T-cell (primary cell): Measurements from ENCODE around the gene APRT. TPM values are rescaled to one million over a fixed set of nuclear protein-coding genes. Genes with fewer than 3 reads are reported as not detected.

ENCODE experiments used
- ATAC-seq, 4 experiments: fragments of 200-7000 bp in 3 of 4; fragments of 150-1000 bp in 1 of 4; cut with Tn5 transposase; replicated peaks in 1 of 4; 1 replicate in 3 of 4; 2 replicates in 1 of 4; pipeline ENCODE4 v1.10.0; 2021; ENCODE audit warnings: moderate library complexity in 3 of 4, mild to moderate bottlenecking in 2 of 4, moderate number of reproducible peaks in 1 of 4
- CTCF ChIA-PET, 2 donors: fragments of 300-600 bp; sonication (Branson Sonifier 250); formaldehyde crosslinking; loops; one replicate each; lab custom pipeline; 2022; ENCODE audit warnings: antibody characterized with exemption in 2 of 2; lab: Charles Lee
- POLR2A ChIA-PET, 2 donors: fragments of 300-600 bp; sonication (Branson Sonifier 250); formaldehyde crosslinking; loops; one replicate each; lab custom pipeline; 2022; ENCODE audit warnings: antibody characterized with exemption in 2 of 2; lab: Charles Lee
- DNase-seq, 35 experiments: peaks; one replicate each; pipeline versions ENCODE4 v3.0.0 to v3.0.0-alpha.2; 2013 to 2023
- H3K27ac ChIP-seq: one replicate; pipeline ENCODE4 v1.5.1; 2013; ENCODE audit warnings: low read length
- H3K27me3 ChIP-seq, 2 experiments: replicated peaks in 1 of 2; 1 replicate in 1 of 2; 2 replicates in 1 of 2; pipeline versions ENCODE4 v1.6.1 to v1.7.0; 2013; ENCODE audit warnings: low read length in 1 of 2, mixed read lengths in 1 of 2; ENCODE audit not compliant: control insufficient read depth in 2 of 2, insufficient read depth in 2 of 2; ENCODE audit errors: extremely low read depth in 1 of 2
- H3K36me3 ChIP-seq, 2 donors: 1 replicate in 1 of 2; 2 replicates in 1 of 2; pipeline versions ENCODE4 v1.6.1 to v1.7.0; 2013; ENCODE audit warnings: low read length in 1 of 2; ENCODE audit not compliant: control insufficient read depth in 2 of 2, insufficient read depth in 1 of 2; ENCODE audit errors: extremely low read depth in 1 of 2
- H3K4me1 ChIP-seq, 2 experiments: 1 replicate in 1 of 2; 2 replicates in 1 of 2; pipeline versions ENCODE4 v1.6.1 to v1.7.0; 2013; ENCODE audit warnings: low read length in 2 of 2, mixed read lengths in 1 of 2; ENCODE audit not compliant: insufficient read depth in 2 of 2, control insufficient read depth in 1 of 2; ENCODE audit errors: extremely low read depth in 1 of 2
- H3K4me3 ChIP-seq, 2 donors: 1 replicate in 1 of 2; 2 replicates in 1 of 2; pipeline versions ENCODE4 v1.5.1 to v1.7.0; 2013; ENCODE audit warnings: mild to moderate bottlenecking in 2 of 2, low read length in 1 of 2, moderate library complexity in 1 of 2; ENCODE audit not compliant: control insufficient read depth in 1 of 2; ENCODE audit errors: extremely low read depth in 1 of 2
- H3K9me3 ChIP-seq: 2 replicates; pipeline ENCODE4 v1.7.0; 2013
- H3K27ac Mint-ChIP-seq, 2 donors: one replicate each; pipeline ENCODE4 v1.8.0; 2020 to 2021; ENCODE audit warnings: mild to moderate bottlenecking in 2 of 2, mixed read lengths in 2 of 2
- H3K27me3 Mint-ChIP-seq, 2 donors: one replicate each; pipeline ENCODE4 v1.8.0; 2021 to 2022; ENCODE audit warnings: mixed read lengths in 2 of 2
- H3K36me3 Mint-ChIP-seq: one replicate; pipeline ENCODE4 v1.8.0; 2021; ENCODE audit warnings: mixed read lengths
- H3K4me1 Mint-ChIP-seq, 3 donors: one replicate each; pipeline ENCODE4 v1.8.0; 2020 to 2022; ENCODE audit warnings: mixed read lengths in 3 of 3, mild to moderate bottlenecking in 1 of 3
- H3K4me3 Mint-ChIP-seq, 3 donors: one replicate each; pipeline ENCODE4 v1.8.0; 2020 to 2022; ENCODE audit warnings: mild to moderate bottlenecking in 3 of 3, mixed read lengths in 3 of 3, moderate library complexity in 3 of 3
- H3K9me3 Mint-ChIP-seq, 3 donors: one replicate each; pipeline ENCODE4 v1.8.0; 2020 to 2022; ENCODE audit warnings: mixed read lengths in 3 of 3
- WGBS: methylation state at CpG from one replicate; pipeline ENCODE4 v1.1.5; 2013; ENCODE audit warnings: missing lambda C conversion rate; ENCODE audit not compliant: insufficient coverage; 5-methylcytosine and 5-hydroxymethylcytosine counted together
- total RNA-seq, 35 experiments: library from RNA in 6 of 35; stranded (reverse) in 6 of 35; fragments of 120-200 nt in 1 of 35; gene quantifications; one replicate each; pipeline versions ENCODE4 v1.2.1 to v1.2.4 and lab custom pipeline; 2013 to 2026

Gene APRT
- total RNA-seq, 5 donors from 2014 or later (not counting 1 experiment from before 2014, with no cell fraction given), result 166 to 245 (median 228) TPM

- Histone ChIP-seq H3K36me3 (no peaks in the 10 kb centered on the region), H3K4me1 (peaks cover 32 to 58% of the 10 kb centered on the region in 2 experiments), H3K4me3 (no peak overlapping the region), H3K27me3 (no peaks in the 10 kb centered on the region), H3K9me3 (no peaks in the 10 kb centered on the region), H3K27ac (no peak overlapping the region)
- Mint-ChIP-seq H3K36me3 (no peaks in the 10 kb centered on the region), H3K9me3 (no peaks in the 10 kb centered on the region), H3K27me3 (no peaks in the 10 kb centered on the region), H3K4me3 (no peak overlapping the region), H3K4me1 (peaks cover 35 to 43% (median 38%) of the 10 kb centered on the region in 3 donors), H3K27ac (peak overlapping the region; percentile 46 to 78)
- ATAC-seq (no peak), DNase-seq (no peak)
- ChIA-PET CTCF (interaction anchor here in 1 of 2 donors (1.3 kb wide), 1 partner anchor 50 kb away, joined by 7 read pairs; no protein-coding TSS in a partner anchor), POLR2A (no interaction called here)
- 97% methylated on average over 5 of the region's 11 CpGs for WGBS
Observed at GRCh38 chr16:88787579-88788314, 24.0 kb downstream of the APRT start.

DNA sequence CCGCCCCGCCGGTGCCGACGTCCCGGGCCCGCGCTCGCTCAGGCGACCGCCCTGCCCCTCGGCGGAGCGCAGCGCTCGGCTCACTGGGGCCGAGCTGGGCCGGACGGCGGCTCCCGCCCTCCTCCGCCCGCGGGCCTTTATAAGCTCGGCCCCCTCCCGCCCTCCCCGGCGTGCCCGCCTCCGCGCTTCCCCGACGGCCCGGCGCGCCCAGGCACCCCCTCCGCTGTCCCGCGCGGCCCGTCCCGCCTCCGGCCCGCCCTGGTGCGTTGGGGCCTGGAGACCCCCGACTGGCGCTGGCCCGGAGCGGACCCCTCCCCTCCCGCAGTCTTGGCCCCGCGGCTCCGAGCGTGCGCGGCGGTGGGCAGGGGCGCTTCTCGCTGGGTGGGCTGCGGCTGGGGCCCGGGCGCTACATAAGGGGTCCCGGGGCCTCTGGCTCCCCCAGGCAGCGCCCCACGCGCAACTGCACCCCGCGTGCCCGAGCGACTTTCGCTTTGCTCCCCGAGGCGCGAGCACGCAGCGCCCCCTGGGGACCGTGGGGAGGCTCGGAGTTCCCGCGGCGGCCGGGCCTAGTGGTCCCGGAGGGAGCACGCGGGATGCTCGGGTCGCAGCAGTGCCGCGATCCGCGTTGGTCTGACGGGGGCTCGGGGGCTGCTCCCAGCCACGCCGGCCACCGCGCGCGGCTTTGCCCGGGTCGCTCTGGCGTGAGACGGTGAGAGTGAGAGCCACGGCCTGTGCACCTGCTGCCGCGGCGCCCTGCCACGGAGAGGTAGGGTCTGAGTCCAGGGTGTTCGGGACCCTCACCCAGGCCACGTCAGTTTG lies 26.4 kb downstream of the APRT start, which contains the start of gene PIEZO1:
Gene PIEZO1, minus strand, starts transcription at position 115 of the 819 bp plus-strand sequence. CDS start 256 bp downstream, outside the sequence.
- no peaks in the 10 kb centered on the region for H3K36me3 Mint-ChIP-seq
- POLR2A ChIA-PET, result no interaction called here
- H3K27ac ChIP-seq, result peak within 1 kb of the TSS; percentile 79
- peak within 1 kb of the TSS; percentile 66 to 80 (median 74) for H3K4me3 Mint-ChIP-seq
- peak within 1 kb of the TSS; percentile 80 to 85 for H3K27ac Mint-ChIP-seq
- H3K9me3 ChIP-seq, result no peaks in the 10 kb centered on the region
- DNase-seq, result peak; percentile 62 to 93 (median 80)
- 4% methylated on average over 91 of the region's 110 CpGs for WGBS
- H3K36me3 ChIP-seq, result no peaks in the 10 kb centered on the region
- no peaks in the 10 kb centered on the region for H3K27me3 Mint-ChIP-seq
- peaks cover 44 to 47% (median 45%) of the 10 kb centered on the region in 3 donors for H3K4me1 Mint-ChIP-seq
- H3K4me1 ChIP-seq, result peaks cover 35 to 59% of the 10 kb centered on the region in 2 experiments
- CTCF ChIA-PET, result interaction anchor here (0.6 to 1.4 kb wide), 7 partner anchors 18 to 191 kb away, joined by 3 to 7 read pairs (median 4); no protein-coding TSS in a partner anchor
- peak within 1 kb of the TSS; percentile 47 to 54 for H3K4me3 ChIP-seq
- ATAC-seq, result peak; percentile 46 to 70 (median 54)
- no peaks in the 10 kb centered on the region for H3K27me3 ChIP-seq
- H3K9me3 Mint-ChIP-seq, result no peaks in the 10 kb centered on the region

DNA sequence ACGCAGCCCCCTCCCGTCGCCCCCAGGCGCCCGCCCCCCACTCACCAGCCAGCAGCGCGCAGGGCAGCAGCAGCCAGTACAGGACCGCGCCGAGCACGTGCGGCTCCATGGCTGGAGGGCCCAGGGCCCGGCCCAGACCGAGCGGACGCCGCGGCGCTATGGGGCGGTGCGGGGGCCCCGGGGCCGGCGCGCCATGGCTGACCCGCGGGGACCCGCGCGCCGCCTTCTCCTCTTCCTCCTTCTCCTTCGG lies 26.9 kb downstream of the APRT start:
- Histone ChIP-seq H3K4me1 (peaks cover 33 to 59% of the 10 kb centered on the region in 2 experiments), H3K36me3 (peaks cover 0 to under 1% of the 10 kb centered on the region in 2 donors), H3K4me3 (peak overlapping the region; percentile 39 to 54), H3K27me3 (no peaks in the 10 kb centered on the region), H3K27ac (no peak overlapping the region), H3K9me3 (no peaks in the 10 kb centered on the region)
- H3K36me3 Mint-ChIP-seq, result no peaks in the 10 kb centered on the region
- ATAC-seq (peak; percentile 1 to 10 (median 6)), DNase-seq (peak in 1 of 35 experiments; percentile 34)
- CTCF ChIA-PET, result interaction anchor here (0.6 to 1.5 kb wide), 4 partner anchors 18 to 95 kb away, joined by 3 to 7 read pairs (median 4); no protein-coding TSS in a partner anchor
- no peaks in the 10 kb centered on the region for H3K27me3 Mint-ChIP-seq
- no peaks in the 10 kb centered on the region for H3K9me3 Mint-ChIP-seq
- POLR2A ChIA-PET, result no interaction called here
- H3K4me1 Mint-ChIP-seq, result peaks cover 44 to 47% (median 45%) of the 10 kb centered on the region in 3 donors
- H3K4me3 Mint-ChIP-seq, result peak overlapping the region in 1 of 3 donors; percentile 66
- no peak overlapping the region for H3K27ac Mint-ChIP-seq
- WGBS, result under 1% methylated on average over 31 of the region's 32 CpGs

- Histone ChIP-seq H3K4me3 (peak overlapping the region; percentile 39 to 54), H3K36me3 (peaks cover 0 to 5% of the 10 kb centered on the region in 2 donors), H3K27me3 (no peaks in the 10 kb centered on the region), H3K27ac (peak overlapping the region; percentile 79), H3K4me1 (peaks cover 31 to 59% of the 10 kb centered on the region in 2 experiments), H3K9me3 (no peaks in the 10 kb centered on the region)
- ChIA-PET CTCF (interaction anchor here (0.6 to 1.5 kb wide), 4 partner anchors 19 to 94 kb away, joined by 3 to 7 read pairs (median 4); no protein-coding TSS in a partner anchor), POLR2A (no interaction called here)
- DNase-seq (peak in 10 of 35 experiments; percentile 18 to 68 (median 46)), ATAC-seq (peak in 1 of 4 experiments; percentile 12)
- Mint-ChIP-seq H3K9me3 (no peaks in the 10 kb centered on the region), H3K36me3 (no peaks in the 10 kb centered on the region), H3K4me1 (peaks cover 44 to 47% (median 44%) of the 10 kb centered on the region in 3 donors), H3K27me3 (no peaks in the 10 kb centered on the region), H3K4me3 (peak overlapping the region; percentile 66 to 80 (median 74)), H3K27ac (peak overlapping the region; percentile 80 to 96)
- WGBS, result 1% methylated on average over 65 of the region's 74 CpGs
Observed at GRCh38 chr16:88784074-88784855, 27.5 kb downstream of the APRT start.

- peaks cover 45 to 50% (median 46%) of the 10 kb centered on the region in 3 donors for H3K4me1 Mint-ChIP-seq
- H3K27me3 ChIP-seq, result no peaks in the 10 kb centered on the region
- H3K4me3 Mint-ChIP-seq, result peak overlapping the region; percentile 66 to 74 (median 71)
- H3K9me3 ChIP-seq, result no peaks in the 10 kb centered on the region
- peak overlapping the region; percentile 91 to 96 for H3K27ac Mint-ChIP-seq
- peaks cover 0 to 5% of the 10 kb centered on the region in 2 donors for H3K36me3 ChIP-seq
- POLR2A ChIA-PET, result interaction anchor here in 1 of 2 donors (0.6 kb wide), 1 partner anchor 409 kb away, joined by 3 read pairs; no protein-coding TSS in a partner anchor
- peak overlapping the region; percentile 35 to 54 for H3K4me3 ChIP-seq
- peak overlapping the region; percentile 79 for H3K27ac ChIP-seq
- H3K36me3 Mint-ChIP-seq, result no peaks in the 10 kb centered on the region
- no peaks in the 10 kb centered on the region for H3K9me3 Mint-ChIP-seq
- CTCF ChIA-PET, result interaction anchor here (0.5 to 1.5 kb wide), 3 partner anchors 14 to 34 kb away, joined by 3 read pairs; no protein-coding TSS in a partner anchor
- ATAC-seq, result no peak
- H3K4me1 ChIP-seq, result peaks cover 31 to 62% of the 10 kb centered on the region in 2 experiments
- no peaks in the 10 kb centered on the region for H3K27me3 Mint-ChIP-seq
- WGBS, result 19% methylated on average over 27 of the region's 27 CpGs
- peak in 2 of 35 experiments; percentile 19 to 53 for DNase-seq
Observed at GRCh38 chr16:88783391-88784073, 28.2 kb downstream of the APRT start.
